GM23338 (cell line): ENCODE data around the gene CDK5RAP2. TPM values are rescaled to one million over a fixed set of nuclear protein-coding genes. Genes with fewer than 3 reads are reported as not detected.

Experiments
- ATAC-seq: fragments of 200-7000 bp; cut with Tn5 transposase; 3 replicates; pipeline ENCODE4 v1.9.1; 2020
- DNase-seq: peaks from one replicate; pipeline ENCODE4 v3.0.0-alpha.2; 2015; ENCODE audit warnings: low spot score
- H2AFZ ChIP-seq: fragments of 200-600 bp; sonication (generic); 2 replicates; pipeline ENCODE4 v1.8.0; 2016; ENCODE audit warnings: antibody characterized with exemption, mild to moderate bottlenecking, moderate library complexity
- H3F3A ChIP-seq: fragments of 200-600 bp; sonication (generic); replicated peaks from 2 replicates; pipeline ENCODE4 v1.8.0; 2017; ENCODE audit warnings: antibody characterized with exemption, mixed run types, low read depth
- H3K27ac ChIP-seq: fragments of 200-600 bp; sonication (generic); 2 replicates; pipeline ENCODE4 v1.6.1; 2016; ENCODE audit warnings: low read depth
- H3K27me3 ChIP-seq: fragments of 200-600 bp; sonication (generic); 2 replicates; pipeline ENCODE4 v1.8.0; 2016; ENCODE audit warnings: mild to moderate bottlenecking, mixed run types, moderate library complexity; ENCODE audit not compliant: insufficient read depth
- H3K36me3 ChIP-seq: fragments of 200-600 bp; sonication (generic); 2 replicates; pipeline ENCODE4 v1.8.0; 2016; ENCODE audit warnings: mild to moderate bottlenecking; ENCODE audit not compliant: insufficient read depth
- H3K4me1 ChIP-seq: fragments of 200-600 bp; sonication (generic); 2 replicates; pipeline ENCODE4 v1.8.0; 2016; ENCODE audit warnings: mild to moderate bottlenecking, moderate library complexity; ENCODE audit not compliant: insufficient read depth
- H3K4me2 ChIP-seq: fragments of 200-600 bp; sonication (generic); 2 replicates; pipeline ENCODE4 v1.7.1; 2017; ENCODE audit warnings: mixed run types
- H3K4me3 ChIP-seq: fragments of 200-600 bp; sonication (generic); 2 replicates; pipeline ENCODE4 v1.6.1; 2016; ENCODE audit warnings: mixed run types
- H3K79me2 ChIP-seq: fragments of 200-600 bp; sonication (generic); replicated peaks from 2 replicates; pipeline ENCODE4 v1.8.0; 2017; ENCODE audit warnings: mild to moderate bottlenecking; ENCODE audit not compliant: insufficient read depth
- H3K9me2 ChIP-seq: fragments of 200-600 bp; sonication (generic); 2 replicates; pipeline ENCODE4 v1.8.0; 2017; ENCODE audit not compliant: insufficient read depth
- H4K20me1 ChIP-seq: fragments of 200-600 bp; sonication (generic); replicated peaks from 2 replicates; pipeline ENCODE4 v1.8.0; 2017; ENCODE audit warnings: mild to moderate bottlenecking; ENCODE audit not compliant: insufficient read depth
- H3K27ac Mint-ChIP-seq: 2 replicates; pipeline ENCODE4 v1.8.0; 2020; ENCODE audit warnings: inconsistent platforms, mild to moderate bottlenecking, moderate library complexity, mixed read lengths
- H3K27me3 Mint-ChIP-seq: 3 replicates; pipeline ENCODE4 v1.8.0; 2022; ENCODE audit warnings: low read depth, mild to moderate bottlenecking, moderate library complexity, mixed read lengths, inconsistent platforms; ENCODE audit not compliant: insufficient read depth, poor library complexity
- H3K36me3 Mint-ChIP-seq: 3 replicates; pipeline ENCODE4 v1.8.0; 2021; ENCODE audit warnings: low read depth, mild to moderate bottlenecking, inconsistent platforms, moderate library complexity, mixed read lengths
- H3K4me1 Mint-ChIP-seq: 3 replicates; pipeline ENCODE4 v1.8.0; 2020; ENCODE audit warnings: mild to moderate bottlenecking, inconsistent platforms, mixed read lengths
- H3K4me3 Mint-ChIP-seq: 3 replicates; pipeline ENCODE4 v1.8.0; 2021; ENCODE audit warnings: moderate library complexity, mild to moderate bottlenecking, inconsistent platforms, mixed read lengths
- H3K9me3 Mint-ChIP-seq: 3 replicates; pipeline ENCODE4 v1.8.0; 2020; ENCODE audit warnings: moderate library complexity, mild to moderate bottlenecking, inconsistent platforms, mixed read lengths
- CREB1 ChIP-seq: fragments of 250-450 bp; sonication (Bioruptor Pico); IDR thresholded peaks from 2 replicates; pipeline ENCODE4 v1.5.0; 2020; ENCODE audit warnings: low read depth, mild to moderate bottlenecking, moderate library complexity
- CTCF ChIP-seq, 2 experiments: fragments of 200-600 bp in 1 of 2; sonication (generic) in 1 of 2; conservative IDR thresholded peaks; 2 replicates each; pipeline versions ENCODE4 v1.5.1 to v1.6.1; 2016 to 2017; ENCODE audit warnings: antibody characterized with exemption in 2 of 2, low read depth in 2 of 2, mild to moderate bottlenecking in 2 of 2, moderate library complexity in 1 of 2
- EZH2 ChIP-seq: fragments of 200-600 bp; sonication (generic); IDR thresholded peaks from one replicate; pipeline ENCODE4 v1.8.0; 2017; ENCODE audit warnings: antibody characterized with exemption, mild to moderate bottlenecking, low read depth; ENCODE audit not compliant: unreplicated experiment
- NANOG ChIP-seq: IDR thresholded peaks from 2 replicates; pipeline ENCODE4 v1.6.1; 2016; ENCODE audit warnings: antibody characterized with exemption, borderline replicate concordance
- POLR2AphosphoS5 ChIP-seq: IDR thresholded peaks from 2 replicates; pipeline ENCODE4 v1.6.1; 2016; ENCODE audit warnings: antibody characterized with exemption, low read depth
- ZNF114 ChIP-seq: fragments of 250-450 bp; sonication (Bioruptor Pico); IDR thresholded peaks from 2 replicates; pipeline ENCODE4 v1.5.0; 2020; ENCODE audit warnings: mild to moderate bottlenecking, moderate library complexity
- ZNF462 ChIP-seq: fragments of 250-450 bp; sonication (Bioruptor Pico); IDR thresholded peaks from 2 replicates; pipeline ENCODE4 v1.5.0; 2020; ENCODE audit warnings: mild to moderate bottlenecking, moderate library complexity
- polyA plus RNA-seq: library from polyadenylated mRNA; unstranded; fragments of >200 nt; fragmentation: Nextera tagmentation; extraction: Ambion mirVana; gene quantifications from 2 replicates; pipeline ENCODE4 v1.2.1, GENCODE V29; 2016
- total RNA-seq: library from RNA; depleted of rRNA; stranded (reverse); fragments of >200 nt; shearing (Covaris generic); gene quantifications from 2 replicates; pipeline ENCODE4 v1.2.3, GENCODE V29; 2014
- TF ChIP-seq, protein P1 (sequence below): IDR thresholded peaks from one replicate; pipeline ENCODE4 v1.6.1; 2018; ENCODE audit warnings: antibody characterized with exemption; ENCODE audit not compliant: unreplicated experiment
- TF ChIP-seq, protein P2 (sequence below): IDR thresholded peaks from 2 replicates; pipeline ENCODE4 v1.6.1; 2016; ENCODE audit warnings: antibody characterized with exemption

Gene CDK5RAP2
- total and polyA plus RNA-seq, 2 experiments from 2014 or later: 50.7 to 65.7 TPM

GRCh38 chr9:120628207-120628924 lies 48.4 kb upstream of the CDK5RAP2 start (continued):
- TF ChIP-seq CTCF (conservative IDR thresholded peaks at IDR 0.05; ENCODE audit: low read depth in 2 of 2): no peak
- no peak for TF ChIP-seq POLR2AphosphoS5
- no peak for TF ChIP-seq CREB1
- TF ChIP-seq, protein P1, sequence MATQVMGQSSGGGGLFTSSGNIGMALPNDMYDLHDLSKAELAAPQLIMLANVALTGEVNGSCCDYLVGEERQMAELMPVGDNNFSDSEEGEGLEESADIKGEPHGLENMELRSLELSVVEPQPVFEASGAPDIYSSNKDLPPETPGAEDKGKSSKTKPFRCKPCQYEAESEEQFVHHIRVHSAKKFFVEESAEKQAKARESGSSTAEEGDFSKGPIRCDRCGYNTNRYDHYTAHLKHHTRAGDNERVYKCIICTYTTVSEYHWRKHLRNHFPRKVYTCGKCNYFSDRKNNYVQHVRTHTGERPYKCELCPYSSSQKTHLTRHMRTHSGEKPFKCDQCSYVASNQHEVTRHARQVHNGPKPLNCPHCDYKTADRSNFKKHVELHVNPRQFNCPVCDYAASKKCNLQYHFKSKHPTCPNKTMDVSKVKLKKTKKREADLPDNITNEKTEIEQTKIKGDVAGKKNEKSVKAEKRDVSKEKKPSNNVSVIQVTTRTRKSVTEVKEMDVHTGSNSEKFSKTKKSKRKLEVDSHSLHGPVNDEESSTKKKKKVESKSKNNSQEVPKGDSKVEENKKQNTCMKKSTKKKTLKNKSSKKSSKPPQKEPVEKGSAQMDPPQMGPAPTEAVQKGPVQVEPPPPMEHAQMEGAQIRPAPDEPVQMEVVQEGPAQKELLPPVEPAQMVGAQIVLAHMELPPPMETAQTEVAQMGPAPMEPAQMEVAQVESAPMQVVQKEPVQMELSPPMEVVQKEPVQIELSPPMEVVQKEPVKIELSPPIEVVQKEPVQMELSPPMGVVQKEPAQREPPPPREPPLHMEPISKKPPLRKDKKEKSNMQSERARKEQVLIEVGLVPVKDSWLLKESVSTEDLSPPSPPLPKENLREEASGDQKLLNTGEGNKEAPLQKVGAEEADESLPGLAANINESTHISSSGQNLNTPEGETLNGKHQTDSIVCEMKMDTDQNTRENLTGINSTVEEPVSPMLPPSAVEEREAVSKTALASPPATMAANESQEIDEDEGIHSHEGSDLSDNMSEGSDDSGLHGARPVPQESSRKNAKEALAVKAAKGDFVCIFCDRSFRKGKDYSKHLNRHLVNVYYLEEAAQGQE: no peak
- no peak for TF ChIP-seq ZNF114

GRCh38 chr9:120627073-120627472 lies 47.1 kb upstream of the CDK5RAP2 start:
- H3K4me2 ChIP-seq: no peak overlapping the region
- H3K4me3 Mint-ChIP-seq: no peak overlapping the region
- TF ChIP-seq EZH2 (no peak), ZNF114 (no peak), ZNF462 (no peak), NANOG (no peak)
- TF ChIP-seq, protein P2, sequence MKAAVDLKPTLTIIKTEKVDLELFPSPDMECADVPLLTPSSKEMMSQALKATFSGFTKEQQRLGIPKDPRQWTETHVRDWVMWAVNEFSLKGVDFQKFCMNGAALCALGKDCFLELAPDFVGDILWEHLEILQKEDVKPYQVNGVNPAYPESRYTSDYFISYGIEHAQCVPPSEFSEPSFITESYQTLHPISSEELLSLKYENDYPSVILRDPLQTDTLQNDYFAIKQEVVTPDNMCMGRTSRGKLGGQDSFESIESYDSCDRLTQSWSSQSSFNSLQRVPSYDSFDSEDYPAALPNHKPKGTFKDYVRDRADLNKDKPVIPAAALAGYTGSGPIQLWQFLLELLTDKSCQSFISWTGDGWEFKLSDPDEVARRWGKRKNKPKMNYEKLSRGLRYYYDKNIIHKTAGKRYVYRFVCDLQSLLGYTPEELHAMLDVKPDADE: no peak
- no peak for DNase-seq
- no peaks in the 10 kb centered on the region for H3K36me3 ChIP-seq
- no peak overlapping the region for H3K27ac ChIP-seq
- no peaks in the 10 kb centered on the region for H4K20me1 ChIP-seq
- H3K4me3 ChIP-seq: no peak overlapping the region
- H3K27me3 ChIP-seq: no peaks in the 10 kb centered on the region
- H3K36me3 Mint-ChIP-seq: no peaks in the 10 kb centered on the region
- H2AFZ ChIP-seq: no peak overlapping the region
- H3K27ac Mint-ChIP-seq: no peak overlapping the region
- H3K4me1 ChIP-seq: no peaks in the 10 kb centered on the region
- H3K4me1 Mint-ChIP-seq: peaks cover 5% of the 10 kb centered on the region; the same call in 2 of the 3 replicates
- peaks cover 5% of the 10 kb centered on the region for H3K27me3 Mint-ChIP-seq
- no peaks in the 10 kb centered on the region for H3K9me2 ChIP-seq
- H3F3A ChIP-seq: no peaks in the 10 kb centered on the region
- no peak for ATAC-seq
- no peaks in the 10 kb centered on the region for H3K9me3 Mint-ChIP-seq
- no peaks in the 10 kb centered on the region for H3K79me2 ChIP-seq
